ENCODE measurements around the gene CASKIN1. TPM values are rescaled to one million over a fixed set of nuclear protein-coding genes. Genes with fewer than 3 reads are reported as not detected.
A peak's percentile ranks its signal among the peaks of the same experiment; 100 is the strongest.
"Not testable (repeated sequence)": the region's sequence is repeated elsewhere in the genome, so short reads cannot be mapped to it uniquely, and the experiment has no call there.

CASKIN1 gene
- total and polyA plus RNA-seq, 2 experiments from 2014 or later, result 1.0 to 6.2 TPM

- DNase-seq (ENCODE audit: low spot score) (no peak), ATAC-seq (peak; percentile 16)
- Histone ChIP-seq H4K20me1 (replicated peaks; ENCODE audit: insufficient read depth) (no peaks in the 10 kb centered on the region), H3K79me2 (replicated peaks; ENCODE audit: insufficient read depth) (no peaks in the 10 kb centered on the region), H3K27ac (ENCODE audit: low read depth) (no peak overlapping the region), H3K4me2 (peak overlapping the region; percentile 95), H3F3A (replicated peaks; ENCODE audit: low read depth) (peaks cover 3% of the 10 kb centered on the region; the same call in 1 of the 2 replicates), H2AFZ (peak overlapping the region; percentile 100), H3K4me3 (peak overlapping the region; percentile 95), H3K4me1 (ENCODE audit: insufficient read depth) (peaks cover 4% of the 10 kb centered on the region; the same call in 1 of the 2 replicates), H3K9me2 (ENCODE audit: insufficient read depth) (no peaks in the 10 kb centered on the region), H3K36me3 (ENCODE audit: insufficient read depth) (no peaks in the 10 kb centered on the region), H3K27me3 (ENCODE audit: insufficient read depth) (peaks cover 18% of the 10 kb centered on the region)
- H3K27me3 Mint-ChIP-seq (ENCODE audit: insufficient read depth, low read depth, poor library complexity), result peaks cover 25% of the 10 kb centered on the region
- H3K4me1 Mint-ChIP-seq, result peaks cover 13% of the 10 kb centered on the region
- H3K4me3 Mint-ChIP-seq, result peak overlapping the region; percentile 84
- TF ChIP-seq CTCF (conservative IDR thresholded peaks at IDR 0.05; ENCODE audit: low read depth in 2 of 2) (no peak), ETS1 (IDR thresholded peaks at IDR 0.05) (no peak), EZH2phosphoT487 (IDR thresholded peaks at IDR 0.05; ENCODE audit: unreplicated experiment) (no peak), CREB1 (CRISPR knock-in tag; IDR thresholded peaks at IDR 0.05; ENCODE audit: low read depth) (no peak), NANOG (IDR thresholded peaks at IDR 0.05; ENCODE audit: borderline replicate concordance) (no peak), ZNF462 (CRISPR knock-in tag; IDR thresholded peaks at IDR 0.05) (no peak)
- peak overlapping the region; percentile 8 for H3K27ac Mint-ChIP-seq
- no peaks in the 10 kb centered on the region for H3K9me3 Mint-ChIP-seq
- peaks cover 14% of the 10 kb centered on the region for H3K36me3 Mint-ChIP-seq (ENCODE audit: low read depth)
Observed at GRCh38 chr16:2204416-2205103, 8.2 kb upstream of the CASKIN1 start.

GRCh38 chr16:2203119-2203688, 6.8 kb upstream of the CASKIN1 start:
- DNase-seq (ENCODE audit: low spot score); H3K36me3 ChIP-seq (ENCODE audit: insufficient read depth); ATAC-seq; H2AFZ ChIP-seq; H3K27ac Mint-ChIP-seq; H3F3A ChIP-seq (replicated peaks; ENCODE audit: low read depth); H3K9me2 ChIP-seq (ENCODE audit: insufficient read depth); H4K20me1 ChIP-seq (replicated peaks; ENCODE audit: insufficient read depth); H3K79me2 ChIP-seq (replicated peaks; ENCODE audit: insufficient read depth); H3K27ac ChIP-seq (ENCODE audit: low read depth); H3K4me1 ChIP-seq (ENCODE audit: insufficient read depth); H3K4me3 ChIP-seq; H3K9me3 Mint-ChIP-seq; H3K4me2 ChIP-seq: not testable (repeated sequence)
- Mint-ChIP-seq H3K4me1 (peaks cover 13% of the 10 kb centered on the region), H3K36me3 (ENCODE audit: low read depth) (peaks cover 14% of the 10 kb centered on the region), H3K4me3 (peak overlapping the region; percentile 7; the same call in 1 of the 3 replicates), H3K27me3 (ENCODE audit: insufficient read depth, low read depth, poor library complexity) (peaks cover 32% of the 10 kb centered on the region)
- peaks cover 29% of the 10 kb centered on the region for H3K27me3 ChIP-seq (ENCODE audit: insufficient read depth)

All from GM23338 (cell line).